ENCODE data around the gene SLC9C1.

The SLC9C1 gene

DNA sequence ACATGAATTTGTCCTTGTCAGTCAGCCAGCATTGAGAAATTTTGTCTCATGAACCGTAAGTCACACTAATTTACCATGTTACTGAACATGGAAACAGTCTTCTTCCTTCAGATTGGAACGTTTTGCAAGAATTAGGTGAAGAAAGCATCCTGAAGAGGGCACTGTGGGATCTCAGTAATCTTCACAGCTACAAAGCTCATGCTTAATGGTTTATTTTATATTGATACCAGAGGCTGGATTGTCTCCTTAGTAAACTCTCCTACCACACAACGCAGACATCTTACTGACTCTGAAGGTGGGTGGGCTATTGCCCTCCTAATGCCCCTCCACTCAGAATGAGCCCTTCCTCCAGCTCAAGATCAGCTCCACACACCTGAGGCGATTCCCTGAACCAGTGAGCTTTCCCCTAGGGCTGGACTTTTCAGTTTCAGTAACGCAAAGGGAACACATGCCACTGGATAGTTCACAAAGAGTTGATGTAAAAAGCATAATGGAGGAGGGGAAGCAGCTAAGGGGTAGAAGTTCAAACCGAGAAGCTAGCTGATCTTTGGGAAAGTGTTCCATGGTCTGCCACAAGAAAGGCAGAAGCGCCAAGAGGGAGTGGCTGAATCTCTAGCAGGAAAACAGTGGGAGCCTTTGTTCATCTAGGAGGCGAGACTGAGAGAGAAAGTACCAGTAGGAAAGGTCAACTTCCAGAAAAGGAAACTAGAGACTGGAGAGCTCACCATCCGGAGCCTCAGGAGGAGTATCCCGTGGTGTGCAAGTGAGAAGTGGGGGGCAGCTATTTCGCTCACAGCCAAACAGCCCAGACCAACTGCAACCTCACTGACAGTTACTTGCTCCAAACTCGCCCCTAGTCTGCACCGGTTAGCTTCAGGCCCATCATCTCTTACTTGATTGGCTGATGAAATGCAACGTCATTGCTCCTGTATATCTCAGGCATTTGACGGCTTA, at the start of gene SLC9C1:
TSS of gene SLC9C1 (minus strand) at position 849 of the 954 bp plus-strand sequence. CDS start 7,425 bp downstream, outside the sequence.
- no peak for DNase-seq (ENCODE audit: low read depth)

DNA sequence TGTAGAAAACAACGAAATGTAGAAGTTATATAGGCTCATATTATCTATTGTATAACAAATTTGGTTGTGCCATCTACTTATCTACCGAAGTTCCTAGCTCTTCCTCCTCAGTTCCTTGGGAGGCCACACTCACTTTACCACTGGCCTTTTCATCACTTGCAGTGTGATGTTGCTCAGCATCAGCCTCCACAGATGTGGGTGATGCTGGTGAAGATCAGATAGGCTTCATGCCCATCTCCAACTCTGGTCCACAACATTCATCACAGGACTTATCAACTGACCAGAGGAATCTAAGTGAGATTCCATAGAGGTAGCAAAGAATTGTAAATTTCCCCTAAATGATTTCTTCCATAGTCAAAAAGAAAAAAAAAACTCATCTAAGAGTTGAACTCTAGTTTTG, 47.4 kb upstream of the SLC9C1 start:
- DNase-seq (ENCODE audit: low read depth) = no peak

DNA sequence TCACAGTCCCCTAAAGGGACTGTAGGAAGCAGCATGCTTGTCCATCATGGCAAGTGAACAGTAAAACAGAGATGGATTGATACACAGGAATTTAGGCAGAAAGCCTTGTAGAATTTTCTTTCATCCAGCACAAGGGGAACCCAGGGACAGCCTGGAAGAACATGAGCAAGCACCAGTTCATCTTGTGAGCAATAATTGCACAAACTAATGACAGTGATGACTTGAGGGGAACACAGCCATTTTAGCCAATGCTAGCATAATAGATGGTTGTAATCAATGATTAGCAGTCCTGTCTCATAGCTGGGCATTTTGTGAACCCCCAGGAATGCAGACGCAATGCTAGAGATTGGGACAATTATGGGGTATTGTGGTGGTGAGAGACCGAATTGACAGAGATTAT, 45.6 kb upstream of the SLC9C1 start:
- DNase-seq (ENCODE audit: low read depth) = no peak

DNA sequence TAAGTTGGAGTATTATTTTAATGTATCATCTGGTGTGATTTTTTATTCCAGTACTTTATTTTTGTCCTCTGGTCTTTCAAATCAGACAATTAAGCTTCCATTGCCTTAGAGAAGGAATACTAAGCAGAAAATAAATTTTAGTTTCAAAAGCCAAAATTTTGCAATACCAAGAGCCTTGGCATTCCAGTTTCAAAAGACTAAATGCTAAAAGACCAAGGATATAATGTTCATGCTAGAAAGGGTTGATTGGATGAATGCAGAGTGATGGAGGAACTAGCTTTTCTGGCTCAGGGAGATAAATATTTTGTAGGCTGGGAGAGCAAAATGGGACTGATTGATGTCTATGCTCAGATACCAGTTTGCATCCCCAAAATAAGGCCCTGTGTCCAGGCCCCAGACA, 45.1 kb upstream of the SLC9C1 start:
- DNase-seq (ENCODE audit: low read depth) = no peak

DNA sequence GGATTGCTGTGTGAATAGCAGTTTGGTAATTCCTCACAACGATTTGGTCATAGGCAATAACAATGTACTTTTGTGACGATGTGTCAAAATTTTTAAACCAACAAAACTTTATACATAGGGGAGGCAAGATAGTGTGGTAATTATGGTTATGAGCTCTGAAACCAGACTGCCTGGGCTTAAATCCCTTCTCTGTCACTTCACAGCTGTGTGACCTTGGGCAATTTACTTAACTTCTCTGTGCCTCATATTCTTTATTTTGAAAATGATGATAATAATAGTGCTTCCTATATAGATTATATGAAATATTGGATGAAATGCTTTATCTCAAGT, 44.7 kb upstream of the SLC9C1 start:
- DNase-seq (ENCODE audit: low read depth) = no peak

DNA sequence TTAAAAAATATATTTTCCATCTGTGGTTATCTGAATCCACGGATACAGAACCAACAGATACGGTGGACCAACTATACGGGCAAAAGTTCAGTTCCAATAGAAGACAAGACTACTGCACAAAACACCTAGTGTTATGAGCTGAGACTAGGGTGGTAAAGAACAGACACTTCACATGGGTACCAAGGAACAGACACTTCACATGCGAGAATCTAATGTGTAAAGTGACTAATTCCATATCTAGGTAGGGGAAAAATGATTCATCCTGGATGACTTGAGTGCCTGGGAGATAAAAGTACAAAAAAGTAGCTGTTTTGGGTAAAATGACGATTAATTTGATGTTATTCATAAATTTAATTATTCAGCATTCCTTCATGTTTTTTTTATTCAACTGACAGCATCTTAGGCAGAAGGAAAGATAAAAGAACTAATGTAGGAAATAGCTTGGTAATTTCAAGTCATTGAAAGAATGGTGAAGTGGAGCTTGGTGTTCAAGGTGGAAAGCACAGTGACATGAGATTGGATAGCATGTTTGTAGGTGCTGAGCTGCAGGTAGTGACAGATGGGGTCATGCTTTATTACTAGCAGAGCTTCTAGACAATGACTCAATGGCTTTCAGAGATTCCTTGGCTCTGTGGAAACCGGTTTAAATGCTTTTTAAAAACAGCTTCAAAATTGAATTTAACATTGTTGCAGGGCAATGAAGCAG, 44.2 kb upstream of the SLC9C1 start:
- DNase-seq (ENCODE audit: low read depth) = no peak

DNA sequence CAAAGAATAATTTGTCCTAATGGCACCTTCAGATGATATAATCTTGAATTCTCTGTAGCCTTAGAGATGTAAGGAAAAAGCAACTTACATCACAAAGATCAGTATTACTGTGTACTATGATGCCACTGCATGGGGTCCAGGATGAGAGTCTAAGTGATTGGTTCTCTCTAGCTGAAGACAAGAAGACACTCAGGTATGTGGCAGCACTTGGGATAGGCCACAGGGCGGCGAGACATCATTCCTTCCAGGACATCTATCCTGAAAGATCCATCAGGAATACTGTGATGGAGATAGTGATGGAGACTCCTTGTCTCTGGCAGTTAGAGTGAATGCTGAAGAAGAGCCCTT, 41.4 kb upstream of the SLC9C1 start:
- DNase-seq (ENCODE audit: low read depth) = no peak

DNA sequence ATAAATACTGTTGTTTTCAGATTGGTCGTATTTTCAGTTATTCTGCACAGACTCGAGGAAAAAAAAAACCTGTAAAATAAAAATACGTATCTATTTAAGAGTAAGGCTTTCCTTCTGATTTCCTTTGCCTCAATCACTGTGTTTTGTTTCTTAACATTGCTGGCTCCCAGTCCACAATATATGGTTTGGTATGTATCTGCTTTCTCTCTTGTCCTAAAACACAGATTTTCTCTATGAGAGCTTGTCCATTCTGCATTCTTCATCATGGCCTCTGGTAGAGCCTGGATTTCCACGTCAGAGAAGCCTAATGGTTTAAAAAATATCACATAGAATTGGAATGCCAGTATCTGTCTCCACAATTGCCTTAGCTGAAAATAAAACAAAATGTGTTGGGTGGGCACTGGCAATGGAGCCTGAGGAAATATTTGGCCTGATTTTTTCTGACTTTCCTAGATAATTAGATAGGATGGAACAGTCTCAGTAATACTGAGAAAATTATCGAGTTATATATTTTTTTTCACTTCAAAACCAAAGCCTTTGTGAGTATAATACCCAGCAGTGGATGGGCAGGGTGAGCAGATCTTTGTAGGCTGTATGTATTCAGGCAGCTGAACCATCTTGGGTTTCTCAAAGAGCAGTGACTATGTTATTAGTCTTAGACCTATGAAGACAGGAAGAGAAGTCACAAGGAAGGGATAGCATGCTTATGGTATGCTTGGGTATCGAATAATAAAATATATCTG, 40.8 kb upstream of the SLC9C1 start:
- DNase-seq (ENCODE audit: low read depth) = no peak

DNA sequence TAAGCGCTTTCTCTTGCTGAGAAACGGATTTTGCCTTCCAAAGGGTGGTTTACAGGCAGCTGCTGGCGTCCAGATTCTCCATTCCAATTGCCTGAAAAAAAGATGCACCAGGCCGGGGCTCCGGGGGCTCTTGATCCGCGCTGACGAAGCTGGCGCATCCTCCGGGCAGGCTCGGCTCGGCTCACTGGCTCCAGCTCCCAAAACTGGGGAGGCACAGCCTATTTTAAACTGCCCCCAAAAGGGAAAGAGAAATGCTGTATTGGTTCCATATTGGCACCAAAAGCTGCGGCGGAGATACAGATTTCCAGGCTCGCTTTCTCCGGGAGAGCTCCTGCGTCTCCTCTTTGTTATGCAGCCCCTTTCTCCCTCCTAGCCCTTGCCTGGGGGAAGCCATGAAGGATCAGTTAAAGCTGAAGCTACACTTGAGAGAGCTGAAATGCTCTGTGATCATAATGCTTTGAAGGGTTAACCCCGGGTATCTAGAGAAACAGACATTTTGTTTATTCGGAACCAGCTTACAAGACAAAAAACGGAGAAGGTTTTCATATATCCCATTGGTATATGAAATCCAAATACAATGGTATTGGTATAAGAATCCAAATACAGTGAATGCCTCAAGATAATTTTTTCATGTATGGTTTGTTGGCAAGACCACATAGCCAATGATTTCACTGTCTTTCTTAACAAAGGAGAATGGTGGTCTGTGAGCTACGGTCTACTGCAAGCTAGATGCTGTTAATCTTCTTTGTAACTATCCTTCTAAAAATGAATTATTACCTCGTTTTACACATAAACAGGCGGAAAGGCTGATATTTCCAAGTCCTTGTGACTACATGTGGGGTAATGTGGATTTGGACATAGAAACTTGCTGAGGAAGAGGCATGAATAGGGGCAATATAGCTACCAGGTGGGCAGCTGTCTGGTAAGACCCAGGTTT, 39.6 kb upstream of the SLC9C1 start:
- DNase-seq (ENCODE audit: low read depth) = no peak

DNA sequence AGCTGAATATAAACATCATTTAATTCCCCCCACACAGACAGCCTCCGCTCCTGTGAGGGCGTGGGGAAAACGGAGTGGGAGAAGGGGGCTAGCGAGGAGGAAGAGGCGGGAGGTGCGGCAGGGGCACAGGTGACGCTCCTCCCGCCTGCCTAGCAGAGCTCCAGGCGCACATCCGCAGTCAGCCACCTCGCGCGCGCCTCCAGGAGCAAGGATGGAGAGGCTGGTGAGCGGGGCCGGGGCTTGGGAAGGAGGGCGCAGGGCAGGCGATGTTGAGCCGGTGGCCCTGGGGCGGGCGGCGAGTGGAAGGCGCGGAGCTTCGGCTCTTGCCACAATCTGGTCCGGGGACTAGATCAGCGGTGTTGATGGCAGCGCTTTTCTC, 39.0 kb upstream of the SLC9C1 start, which contains the start of gene CD200:
TSS of gene CD200 (plus strand) at position 155 of the 379 bp plus-strand sequence. CDS start at position 212, 57 bp downstream.
- DNase-seq (ENCODE audit: low read depth) = peak; percentile 48

DNA sequence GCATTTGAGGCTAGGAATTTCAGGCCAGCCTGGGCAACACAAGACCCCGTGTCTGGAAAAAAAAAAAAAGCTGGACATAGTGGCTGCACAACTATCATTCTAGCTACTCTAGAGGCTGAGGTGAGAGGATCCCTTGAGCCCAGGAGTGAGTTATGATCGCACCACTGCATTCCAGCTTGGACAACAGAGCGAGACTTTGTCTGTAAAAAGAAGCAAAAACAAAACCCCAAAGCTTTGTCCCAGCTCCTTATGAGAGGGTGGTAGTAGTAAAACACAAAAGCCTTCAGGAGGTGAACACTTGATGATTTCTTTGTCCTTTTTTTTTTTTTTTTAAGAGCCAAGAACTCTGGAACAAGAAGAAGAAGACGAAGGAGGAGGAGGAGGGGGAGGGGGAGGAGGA, 37.8 kb upstream of the SLC9C1 start:
- DNase-seq (ENCODE audit: low read depth) = no peak

DNA sequence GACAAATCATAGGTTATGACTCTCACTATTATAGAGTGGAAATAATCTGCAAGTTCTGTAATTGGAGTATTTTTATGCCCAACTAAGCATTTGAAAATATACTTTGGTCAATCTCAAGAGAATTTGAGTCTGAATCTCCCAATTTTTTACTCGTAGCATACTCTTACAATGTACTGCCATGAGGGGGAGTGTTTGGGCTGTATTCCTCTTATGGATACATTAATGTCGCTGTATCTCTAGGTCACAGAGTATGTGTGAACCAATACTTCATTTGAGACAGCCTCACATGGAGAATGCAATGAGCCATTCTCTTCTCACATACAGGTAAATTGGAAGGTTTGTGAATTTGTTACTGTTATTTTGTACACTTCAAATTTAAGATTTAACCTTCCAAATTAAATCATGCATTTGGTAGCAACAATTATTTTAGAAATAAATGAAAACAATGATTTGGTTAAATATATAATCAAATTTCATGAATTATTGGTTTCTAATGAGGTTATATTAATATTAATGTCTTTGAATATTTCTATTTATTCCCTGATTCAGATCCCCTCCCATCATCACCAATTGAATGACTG, 33.4 kb upstream of the SLC9C1 start:
- no peak for DNase-seq (ENCODE audit: low read depth)

DNA sequence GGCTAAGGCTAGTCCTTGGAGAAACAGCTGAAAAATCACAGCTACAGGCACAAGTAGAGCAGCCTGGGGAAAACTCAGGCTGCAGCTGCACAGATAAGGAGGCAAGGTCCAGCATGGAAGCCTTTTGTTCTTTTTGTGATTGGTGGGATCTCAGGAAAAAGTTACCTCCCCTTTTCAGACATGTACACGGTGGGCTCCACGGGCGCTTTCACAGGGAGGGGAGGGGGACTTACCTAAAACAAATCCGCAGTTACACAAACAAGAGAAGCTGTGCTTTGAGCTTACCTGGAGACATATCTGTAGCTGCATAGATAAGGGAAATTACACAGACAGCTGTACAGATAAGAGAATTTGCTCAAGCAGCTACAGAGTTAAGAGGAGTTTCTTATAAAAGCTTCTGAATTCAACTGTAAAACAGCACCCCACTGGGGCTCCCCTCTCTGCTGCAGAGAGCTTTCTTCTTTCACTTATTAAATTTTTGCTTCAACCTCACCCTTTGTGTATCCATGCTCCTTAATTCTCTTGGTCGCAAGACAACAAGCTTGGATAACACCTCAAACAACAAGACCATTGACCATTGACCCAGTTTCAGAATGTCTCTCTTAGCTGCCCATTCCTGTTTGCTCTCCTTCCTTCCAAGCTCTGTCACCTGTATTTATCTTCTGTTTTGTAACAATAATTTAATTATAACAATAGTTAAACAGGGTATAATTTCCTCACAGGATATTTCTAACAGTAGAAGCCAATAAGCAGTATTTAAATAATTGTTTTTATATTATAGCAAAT, 28.0 kb upstream of the SLC9C1 start:
- DNase-seq (ENCODE audit: low read depth) = no peak

DNA sequence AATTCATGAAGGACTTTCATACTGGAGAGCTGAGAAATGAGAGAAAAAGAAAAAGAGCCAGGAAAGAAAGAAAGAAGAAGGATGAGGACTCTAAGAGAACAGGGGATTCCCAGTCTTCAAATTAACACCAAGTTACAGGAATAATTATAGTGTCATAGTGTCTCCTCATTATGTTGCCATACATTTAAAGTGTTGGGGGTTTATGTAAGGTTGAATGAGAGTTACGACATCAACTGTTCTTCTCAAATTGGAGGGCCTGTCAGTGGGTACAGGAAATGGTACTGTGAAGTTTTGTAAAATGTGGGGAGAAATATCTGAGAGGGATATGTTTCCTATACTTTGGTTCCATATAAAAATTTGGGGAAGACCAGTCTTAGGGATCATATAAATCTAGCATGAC, 26.7 kb upstream of the SLC9C1 start:
- no peak for DNase-seq (ENCODE audit: low read depth)

DNA sequence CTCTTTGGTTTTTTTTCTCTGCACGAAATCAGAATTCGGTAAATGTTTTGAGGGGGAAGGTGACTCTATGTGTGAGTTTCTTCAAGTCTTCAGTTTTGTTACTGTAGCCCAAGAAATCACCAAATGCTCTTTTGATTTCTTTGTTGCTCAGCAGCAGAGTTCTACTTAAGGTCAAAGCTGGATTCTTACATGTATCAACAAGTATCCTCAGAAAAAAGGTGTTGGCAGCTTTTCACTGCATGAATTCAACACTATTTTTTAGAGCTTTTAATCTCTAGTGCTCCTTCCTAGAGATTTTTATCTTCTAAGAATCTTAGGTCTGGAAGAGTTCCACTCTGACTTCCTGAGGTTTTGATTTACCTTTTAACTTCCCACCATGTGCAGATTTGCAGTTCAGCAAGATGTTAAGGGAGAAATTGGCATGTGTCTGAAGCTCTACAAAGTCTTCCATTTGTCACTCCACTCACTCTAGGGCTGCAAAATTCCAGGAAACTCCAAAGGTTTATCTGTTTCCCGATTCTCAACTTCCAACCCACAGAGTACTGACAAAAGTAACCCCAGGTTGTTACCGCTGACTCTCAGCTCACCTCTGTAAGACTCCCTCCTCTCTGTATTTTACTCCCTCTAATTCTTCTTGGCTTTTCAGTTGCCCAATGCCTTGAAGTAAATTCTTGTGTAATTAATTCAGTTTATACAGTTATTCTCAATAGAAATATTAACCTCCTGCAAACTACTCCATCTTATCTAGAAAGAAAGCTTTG, 25.7 kb upstream of the SLC9C1 start:
- no peak for DNase-seq (ENCODE audit: low read depth)

DNA sequence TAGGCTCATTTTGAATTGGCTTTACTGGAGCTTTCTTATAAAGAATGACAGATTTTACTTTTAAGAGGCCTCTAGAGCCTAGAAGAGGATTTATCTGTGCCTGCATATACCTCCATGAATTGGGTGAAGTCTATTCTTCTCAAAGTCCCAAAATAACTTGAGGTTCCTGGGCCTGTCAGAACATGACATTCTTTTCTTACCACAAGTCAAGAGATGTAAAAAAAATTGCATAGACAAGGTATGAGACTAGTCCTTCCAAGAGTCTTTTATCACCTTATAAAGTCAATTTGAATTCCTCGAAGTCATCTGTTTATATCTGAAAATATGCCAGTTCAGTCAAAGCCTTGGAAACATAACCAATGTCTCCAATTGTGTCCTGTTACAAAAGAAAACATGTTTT, 21.8 kb upstream of the SLC9C1 start:
- no peak for DNase-seq (ENCODE audit: low read depth)

DNA sequence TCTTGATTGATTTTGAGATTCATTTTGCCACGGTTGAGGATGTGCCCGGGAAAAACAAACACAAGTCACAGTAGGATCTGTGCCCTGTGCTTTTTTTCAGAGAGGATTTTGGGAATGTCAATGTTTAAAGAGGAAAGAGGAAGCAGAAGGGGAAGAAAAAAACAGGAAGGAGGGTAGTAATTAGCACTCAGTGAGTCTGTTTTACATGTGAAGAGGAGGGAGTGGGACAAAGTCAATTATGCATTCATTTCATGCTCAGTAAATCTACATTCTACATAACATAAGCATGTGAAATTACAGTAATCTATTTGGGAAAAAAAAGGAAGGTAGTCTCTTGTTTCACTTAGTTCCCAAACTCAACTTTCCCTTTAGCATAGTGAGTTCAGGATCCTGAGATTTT, 20.6 kb upstream of the SLC9C1 start:
- no peak for DNase-seq (ENCODE audit: low read depth)

DNA sequence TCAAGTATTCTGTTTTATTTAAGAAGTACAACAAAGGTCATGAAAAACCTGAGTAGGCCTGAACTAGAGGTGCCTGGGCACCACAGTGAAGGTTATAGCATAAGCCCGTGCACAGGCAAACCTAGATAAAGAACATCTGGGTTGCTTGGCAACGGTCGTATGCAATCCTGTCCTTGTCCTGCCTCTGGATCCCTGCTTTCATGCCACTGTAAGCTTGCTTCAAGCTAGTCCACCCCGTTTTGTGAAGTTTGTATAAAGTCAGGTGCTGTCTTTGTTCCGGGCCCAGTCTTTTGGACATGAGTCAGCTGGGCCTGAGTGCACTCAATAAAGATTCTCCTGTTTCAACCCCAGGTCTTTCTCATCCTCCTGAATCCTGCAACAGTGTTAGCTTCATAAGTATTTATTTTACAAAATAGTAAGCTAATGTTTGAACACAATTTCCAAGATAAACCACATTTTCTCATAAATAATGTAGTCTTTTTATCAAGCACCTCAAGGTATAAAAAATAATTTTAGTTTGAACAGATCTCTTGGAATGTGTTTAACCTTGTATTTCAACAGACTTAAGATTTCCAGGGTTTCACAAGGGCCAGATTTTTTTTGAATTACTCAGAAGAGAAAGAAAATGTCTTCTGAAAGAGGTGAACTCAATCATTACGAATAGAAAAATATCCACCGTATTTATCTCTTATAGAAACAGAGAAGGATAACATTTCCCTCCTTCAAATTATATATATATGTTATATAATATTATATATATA, 14.3 kb upstream of the SLC9C1 start:
- DNase-seq (ENCODE audit: low read depth) = no peak

DNA sequence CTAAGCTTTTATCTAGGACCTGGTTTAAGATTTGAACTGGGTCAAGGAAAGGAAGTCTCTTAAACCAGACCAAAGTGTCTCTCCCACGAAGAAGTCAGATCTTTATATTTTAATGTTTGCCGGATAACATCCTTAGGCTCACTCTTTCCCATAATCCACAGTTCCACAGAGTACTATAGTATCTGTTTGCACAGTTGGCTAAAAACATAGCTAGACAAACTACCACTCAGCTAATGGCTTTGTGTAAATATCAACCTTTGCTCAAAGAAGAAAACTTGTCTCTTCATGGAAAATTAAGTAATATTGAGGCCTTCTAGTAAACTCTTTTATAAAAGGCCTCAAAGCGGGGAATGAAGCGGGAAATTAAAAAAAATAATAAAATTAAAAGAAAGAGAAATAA, 13.5 kb upstream of the SLC9C1 start:
- no peak for DNase-seq (ENCODE audit: low read depth)
